GM19463 (cell line): Measurements from ENCODE around the gene SPDYE4.

Experiments
- ATAC-seq: cut with Tn5 transposase; IDR thresholded peaks from one replicate; pipeline ENCODE4 v1.9.1; 2021; ENCODE audit warnings: mild to moderate bottlenecking, moderate library complexity; ENCODE audit not compliant: unreplicated experiment

SPDYE4 gene

DNA sequence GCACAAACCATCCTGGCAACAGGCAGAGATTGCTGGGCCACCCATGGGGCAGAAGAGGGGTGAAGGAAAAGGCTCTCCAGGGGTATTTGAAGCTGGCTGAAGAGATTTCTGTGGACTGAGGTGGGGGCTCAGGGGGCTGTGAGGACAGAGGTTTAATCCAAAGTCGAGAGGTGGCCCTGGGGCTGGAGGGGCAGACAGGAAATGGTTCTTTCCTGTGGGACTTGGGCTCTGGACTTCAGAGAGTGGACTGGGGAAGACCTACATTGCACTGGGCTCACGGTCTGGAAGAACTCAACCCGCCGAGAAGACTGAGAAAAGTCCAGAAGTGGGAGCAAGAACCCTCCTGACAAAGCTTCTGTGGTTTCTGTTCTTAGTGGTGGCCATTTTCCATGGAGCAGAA lies 16.6 kb downstream of the SPDYE4 start:
- no peak for ATAC-seq

DNA sequence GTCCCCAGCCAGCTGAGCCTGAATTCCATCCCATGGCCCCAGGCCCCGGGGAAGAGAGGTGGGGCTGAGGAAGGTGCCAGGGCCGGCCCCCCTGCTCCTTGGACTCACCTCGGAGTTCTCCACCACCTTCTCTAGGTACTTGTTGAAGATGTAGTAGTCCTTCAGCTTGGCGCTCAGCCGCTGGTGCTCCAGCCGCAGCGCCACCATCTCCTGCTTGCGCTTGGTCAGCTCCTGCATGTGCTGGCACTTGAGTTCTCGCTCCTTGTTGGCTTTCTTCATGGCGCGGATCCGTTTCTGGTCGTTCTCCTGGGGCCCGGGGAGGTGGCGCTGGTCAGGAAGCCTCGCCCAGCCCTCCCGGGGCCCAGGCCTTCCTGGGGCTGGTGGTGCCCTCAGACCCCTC lies 17.0 kb downstream of the SPDYE4 start:
- no peak for ATAC-seq

DNA sequence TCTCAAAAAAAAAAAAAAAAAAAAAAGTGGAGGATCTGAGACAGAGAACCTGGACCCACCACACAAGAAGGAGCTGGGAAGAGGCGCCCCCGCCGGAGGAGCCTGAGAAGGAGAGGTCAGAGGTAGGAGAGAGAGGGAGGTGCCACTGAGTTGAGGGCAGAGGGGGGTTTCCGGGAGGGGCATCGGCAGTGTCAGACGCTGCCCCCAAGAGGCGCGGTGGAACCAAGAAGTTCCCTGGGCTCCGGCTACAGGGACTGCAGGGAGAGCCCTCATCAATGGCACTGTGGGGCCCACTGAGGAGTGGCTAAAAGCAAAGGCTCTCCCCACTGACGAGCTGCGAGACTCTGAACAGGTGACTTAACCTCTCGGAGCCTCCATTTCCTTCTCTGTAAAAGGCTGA lies 17.9 kb downstream of the SPDYE4 start:
- ATAC-seq: no peak

DNA sequence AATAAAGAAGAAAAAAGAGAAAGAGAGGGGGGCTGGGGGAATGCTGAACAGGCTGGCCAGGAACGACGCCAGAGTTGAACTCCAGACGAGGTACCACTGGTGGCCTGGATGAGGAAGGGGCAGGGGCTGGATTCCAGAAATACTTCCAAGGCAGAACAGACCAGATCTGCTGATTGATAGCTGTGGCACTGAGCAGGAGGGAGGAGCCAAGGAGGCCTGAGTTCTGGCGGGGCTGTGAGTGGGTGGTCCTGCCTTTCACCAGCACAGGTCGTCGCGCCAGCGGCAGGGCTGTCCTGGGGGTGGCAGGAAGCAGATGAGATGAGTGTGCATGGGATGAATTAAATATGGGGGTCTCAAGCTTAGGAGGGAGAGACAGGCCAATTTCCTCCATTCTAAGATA lies 19.2 kb downstream of the SPDYE4 start:
- ATAC-seq: no peak

DNA sequence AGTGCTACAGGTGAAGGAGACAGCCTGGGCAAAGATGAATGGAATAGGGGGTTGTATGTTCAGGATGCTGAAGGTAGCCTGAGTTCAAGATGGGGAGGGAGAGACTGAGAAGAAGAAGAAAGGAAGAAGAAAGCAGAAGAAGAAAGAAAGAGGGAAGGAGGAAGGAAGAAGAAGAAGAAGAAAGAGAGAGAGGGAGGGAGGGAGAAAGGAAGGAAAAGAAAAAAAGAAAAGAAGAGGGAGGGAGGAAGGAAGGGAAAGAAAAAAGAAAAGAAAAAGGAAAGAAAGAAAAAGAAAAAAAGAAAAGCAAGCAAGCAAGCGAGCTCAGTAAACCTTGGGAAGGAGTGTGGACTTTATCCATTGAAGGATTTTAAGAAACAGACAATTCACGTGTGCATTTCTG lies 21.6 kb downstream of the SPDYE4 start:
- ATAC-seq: no peak

DNA sequence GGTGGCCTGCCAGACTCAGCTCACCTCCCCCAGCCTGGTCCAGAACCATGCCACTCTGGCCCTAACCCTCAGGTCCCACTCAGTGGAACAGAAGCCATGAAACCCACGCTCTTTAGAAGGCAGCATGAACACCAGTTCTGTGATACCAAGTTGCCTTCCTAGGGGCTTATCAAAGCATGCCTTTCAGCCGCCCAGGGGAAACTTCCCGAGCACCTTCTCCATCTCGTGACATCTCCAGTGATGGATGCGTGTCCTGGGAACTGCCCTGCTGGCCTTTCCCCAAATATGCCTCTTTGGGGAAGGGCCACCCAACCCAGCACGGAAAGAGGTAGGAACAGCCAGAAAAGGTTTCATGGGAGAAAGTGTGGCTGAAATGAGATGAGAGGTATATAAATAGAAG lies 22.0 kb downstream of the SPDYE4 start:
- ATAC-seq: no peak

DNA sequence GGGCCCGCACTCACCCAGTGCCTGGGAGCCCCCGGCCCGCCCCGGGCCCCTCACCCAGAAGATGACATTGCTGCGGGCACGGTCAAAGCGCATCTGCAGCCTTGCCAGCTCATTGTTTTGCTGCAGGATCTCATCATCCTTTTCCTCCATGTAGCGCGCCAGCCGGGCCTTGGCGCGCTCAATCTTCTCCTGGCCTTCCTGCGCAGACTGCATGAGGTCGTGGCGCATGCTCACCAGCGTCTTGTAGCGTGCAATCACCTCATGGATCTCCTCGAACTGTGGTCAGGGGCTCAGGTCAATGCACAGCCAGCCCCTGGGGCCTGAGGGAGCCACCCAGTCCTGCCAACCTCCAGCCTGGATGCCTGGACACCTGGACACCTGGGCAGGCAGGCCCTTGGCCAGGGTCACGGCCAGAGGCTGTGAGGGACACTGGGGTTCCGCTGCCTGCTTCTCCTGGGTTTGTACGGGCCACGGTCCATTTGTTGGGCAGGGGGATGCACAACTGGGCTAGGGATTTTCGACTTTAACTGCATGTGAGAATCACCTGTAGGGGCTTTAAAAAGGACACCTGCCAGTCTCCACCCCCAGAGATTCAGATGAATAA lies 22.9 kb downstream of the SPDYE4 start:
- ATAC-seq: no peak

DNA sequence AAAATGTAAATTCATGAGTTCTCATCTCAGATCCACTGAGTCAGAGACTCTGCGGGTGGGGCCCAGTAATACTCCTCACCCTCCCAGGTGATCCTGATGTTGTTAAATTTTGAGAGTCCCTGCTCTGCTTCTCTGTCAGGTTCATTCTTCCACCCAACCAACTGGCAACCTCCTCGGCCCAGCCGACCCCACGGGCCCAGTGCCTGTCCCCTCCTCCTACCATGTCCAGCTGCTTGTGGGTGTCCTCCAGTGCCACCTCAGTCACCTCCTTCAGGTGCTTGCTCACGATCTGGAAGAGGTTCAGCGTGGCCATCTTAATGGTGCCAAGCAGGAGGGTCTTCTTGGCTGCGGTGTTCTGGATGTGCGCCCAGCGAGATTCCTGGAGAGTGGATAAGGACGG lies 23.5 kb downstream of the SPDYE4 start:
- no peak for ATAC-seq

DNA sequence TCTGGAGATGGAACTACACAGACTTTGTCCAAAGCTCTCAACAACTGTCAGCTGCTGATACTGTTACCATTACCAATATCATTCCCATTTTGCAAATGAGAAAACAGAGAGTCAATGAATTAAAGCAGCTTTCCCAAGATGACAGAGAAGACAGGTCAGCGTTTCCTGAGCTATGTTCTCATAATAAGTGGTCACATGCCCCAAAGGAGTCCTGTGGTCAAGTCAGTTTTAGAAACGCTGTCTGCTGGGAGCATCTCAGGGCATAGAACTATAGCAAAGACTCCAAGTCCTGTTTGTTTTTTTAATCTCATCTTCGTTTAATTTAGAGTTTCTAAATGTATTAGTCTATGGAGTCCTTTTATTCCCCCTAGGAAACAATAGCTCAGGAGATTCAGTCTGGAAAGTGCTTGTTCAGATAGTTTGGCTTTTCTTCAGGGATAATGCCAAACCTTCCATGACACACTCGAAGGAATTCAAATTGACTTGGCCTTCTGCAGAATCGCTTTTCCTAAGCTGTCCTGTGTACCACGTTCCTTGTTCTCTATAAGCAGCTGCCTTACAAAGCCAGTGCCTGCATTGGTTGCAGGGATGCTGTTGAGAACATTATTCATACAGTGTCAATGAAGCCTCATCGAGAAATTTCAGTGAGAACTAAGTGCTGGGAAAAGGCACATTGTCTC lies 25.8 kb downstream of the SPDYE4 start:
- ATAC-seq: no peak

DNA sequence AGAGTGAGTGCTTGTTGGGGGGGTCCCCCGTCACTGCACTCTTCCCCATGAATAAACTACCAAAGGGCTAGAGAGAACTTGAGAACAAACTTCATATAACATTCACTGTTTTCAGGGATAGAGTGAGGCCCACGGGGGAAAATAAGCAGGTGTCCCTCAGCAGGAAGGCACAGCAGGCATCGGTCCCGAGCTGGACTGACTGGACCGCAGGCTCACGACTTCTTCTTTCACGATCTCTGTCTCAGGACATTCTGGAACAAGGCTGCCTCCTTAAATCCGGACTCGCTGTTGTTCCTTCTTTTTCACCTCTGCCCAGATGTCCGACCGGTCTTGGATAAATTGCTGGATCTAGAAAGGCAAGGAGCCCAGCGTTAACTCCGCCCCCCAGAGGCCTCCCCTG lies 28.5 kb downstream of the SPDYE4 start:
- ATAC-seq: no peak

DNA sequence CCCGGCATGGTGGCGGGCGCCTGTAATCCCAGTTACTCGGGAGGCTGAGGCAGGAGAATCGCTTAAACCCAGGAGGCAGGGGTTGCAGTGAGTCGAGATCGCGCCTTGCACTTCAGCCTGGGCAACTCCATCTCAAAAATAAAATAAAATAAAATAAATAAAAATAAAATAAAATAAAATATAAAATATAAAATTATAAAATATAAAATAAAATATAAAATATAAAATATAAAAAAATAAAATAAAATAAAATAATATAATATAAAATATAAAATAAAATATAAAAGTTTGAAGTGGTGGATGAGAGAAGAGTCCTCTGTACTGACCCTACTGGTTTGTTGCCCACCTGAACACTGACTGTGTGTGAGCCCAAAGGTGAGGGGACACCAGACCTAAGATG lies 28.9 kb downstream of the SPDYE4 start:
- no peak for ATAC-seq

DNA sequence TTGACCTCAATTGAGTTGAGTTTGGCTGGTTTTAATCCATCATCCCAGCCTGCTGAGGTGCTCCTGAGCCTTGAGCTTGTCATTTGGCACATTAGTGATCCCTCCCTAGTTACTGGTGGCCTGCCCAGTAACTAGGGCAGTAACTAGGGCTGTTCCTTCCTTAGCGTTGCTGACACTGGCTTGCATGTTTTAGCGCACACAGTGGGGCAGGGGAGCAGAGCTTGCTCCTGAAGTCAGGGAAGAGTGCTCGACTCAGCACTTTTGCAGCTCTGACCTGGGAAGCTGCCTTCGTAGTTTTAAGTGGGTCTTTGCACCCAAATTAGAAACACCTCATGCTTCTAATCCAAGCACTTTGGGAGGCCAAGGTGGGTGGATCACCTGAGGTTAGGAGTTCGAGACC lies 29.4 kb downstream of the SPDYE4 start:
- ATAC-seq: no peak

DNA sequence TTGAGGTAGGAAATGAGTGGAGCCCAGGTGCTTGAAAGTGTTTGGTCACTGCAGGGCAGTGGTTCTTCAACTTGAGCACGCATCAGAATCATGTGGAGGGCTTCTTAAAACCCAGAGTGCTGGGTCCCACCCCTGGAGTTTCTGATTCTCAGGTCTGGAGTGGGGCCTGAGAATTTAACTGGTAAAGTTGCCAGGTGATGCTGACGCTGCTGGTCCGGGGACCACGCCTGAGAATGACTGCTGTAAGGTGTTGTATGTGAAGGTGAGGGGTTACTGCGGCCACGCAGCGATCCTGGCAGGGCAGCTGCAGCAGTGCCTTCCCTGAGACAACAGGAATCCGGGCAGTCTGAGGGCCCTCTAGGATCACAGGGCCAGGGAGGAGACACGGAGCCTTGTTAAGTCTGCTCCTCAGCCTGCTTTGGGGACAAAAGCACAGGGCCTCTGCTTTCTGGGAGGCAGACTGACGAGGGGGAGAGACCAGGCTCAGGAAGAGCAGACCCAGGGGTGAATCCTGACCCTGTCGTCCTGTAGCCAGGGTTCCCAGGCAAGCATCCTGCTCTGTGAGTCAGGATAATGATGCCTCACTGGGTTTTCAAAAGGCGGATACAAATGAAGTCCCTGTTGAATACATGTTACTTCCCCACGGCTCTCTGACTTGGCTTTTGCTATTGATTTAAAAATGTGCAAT lies 30.0 kb downstream of the SPDYE4 start:
- no peak for ATAC-seq

DNA sequence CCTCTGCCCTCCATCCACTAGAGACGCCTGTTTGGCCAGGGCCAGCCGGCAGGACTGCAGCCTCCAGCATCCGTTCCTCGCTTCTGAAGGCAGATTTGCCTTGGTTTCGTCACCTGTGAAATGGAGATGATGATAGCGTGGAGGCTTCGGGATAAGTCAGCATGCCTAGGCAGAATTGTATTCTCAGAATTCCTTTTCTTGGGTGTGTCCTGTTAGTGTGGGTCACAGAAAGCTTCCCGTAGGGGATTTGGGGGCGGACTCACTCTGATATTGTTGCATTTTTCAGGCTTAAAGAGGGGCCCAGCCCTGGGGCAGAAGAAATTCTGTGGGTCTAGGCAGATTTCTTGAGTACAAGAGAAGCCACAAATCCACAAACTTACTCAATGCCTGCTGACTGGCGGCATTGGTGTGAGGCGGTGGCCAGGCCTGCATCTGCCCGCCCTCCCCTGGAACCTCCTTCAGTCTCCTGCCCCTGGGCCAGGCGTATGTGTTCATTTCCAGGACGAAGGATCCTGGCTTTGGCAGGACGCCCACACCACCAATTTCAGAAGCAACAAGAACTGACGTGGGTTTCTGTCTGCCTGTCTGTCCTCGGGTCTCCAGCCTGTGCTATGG lies 31.3 kb downstream of the SPDYE4 start:
- ATAC-seq: no peak

DNA sequence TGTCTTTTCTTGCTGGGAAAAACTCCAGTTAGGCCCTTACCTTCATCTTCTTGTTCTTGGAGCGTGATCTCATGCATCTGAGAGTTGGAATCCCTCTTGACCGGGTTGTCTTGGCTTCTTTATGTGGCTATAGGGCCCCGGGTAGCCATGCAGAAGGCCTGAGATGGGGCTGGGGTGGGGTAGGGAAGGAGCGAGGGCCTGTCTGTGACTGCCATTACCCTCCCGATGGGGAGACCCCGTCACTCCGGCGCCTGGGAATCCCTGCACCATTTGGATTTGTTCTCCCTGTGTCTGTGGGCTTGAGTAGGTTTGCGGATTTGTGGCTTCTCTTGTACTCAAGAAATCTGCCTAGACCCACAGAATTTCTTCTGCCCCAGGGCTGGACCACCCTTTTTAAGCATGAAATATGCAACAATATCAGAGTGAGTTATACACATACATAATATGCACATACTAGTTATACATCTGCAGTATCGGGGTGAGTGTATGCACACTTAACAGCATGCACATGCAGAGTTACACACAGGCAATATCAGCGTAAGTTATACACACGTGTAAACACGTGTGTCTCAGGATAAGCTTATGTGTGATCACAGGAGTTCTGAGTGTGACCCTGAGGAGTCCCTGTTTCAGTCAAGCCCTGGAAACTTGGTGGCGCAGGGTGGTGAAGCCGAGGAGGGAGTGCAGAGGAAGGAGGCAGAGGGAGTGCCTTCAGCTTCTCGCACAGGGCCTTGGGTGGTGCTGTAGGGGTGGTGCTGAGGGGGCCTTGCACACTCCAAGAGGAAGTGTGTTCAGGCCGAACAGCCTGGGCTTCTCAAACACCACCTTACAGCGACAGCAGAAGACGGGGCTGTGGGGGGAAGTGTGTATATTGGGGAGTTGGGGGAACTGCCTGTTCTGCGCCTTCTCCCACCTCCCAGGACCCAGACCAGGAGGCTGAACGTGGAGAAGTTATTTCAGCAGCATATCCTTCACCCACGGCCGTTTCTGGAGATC lies 32.2 kb downstream of the SPDYE4 start:
- ATAC-seq: no peak

DNA sequence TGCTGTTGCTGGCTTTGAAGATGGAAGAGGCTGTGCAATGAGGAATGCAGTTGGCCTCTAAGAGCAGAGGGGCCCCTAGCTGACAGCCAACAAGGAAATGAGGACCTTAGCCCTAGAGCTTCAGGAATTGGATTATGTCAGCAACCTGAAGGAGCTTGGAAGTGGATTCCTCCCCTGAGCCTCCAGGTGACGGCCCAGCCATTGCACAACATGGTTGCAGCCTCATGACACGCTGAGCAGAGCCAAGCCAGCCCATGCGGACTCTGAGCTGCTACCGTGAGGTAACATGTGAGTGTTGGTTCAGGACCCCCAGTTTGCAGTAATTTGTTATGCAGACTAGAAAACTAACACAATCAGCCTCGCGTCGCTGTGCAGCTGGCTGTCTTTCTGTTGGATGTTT lies 33.9 kb downstream of the SPDYE4 start:
- no peak for ATAC-seq

DNA sequence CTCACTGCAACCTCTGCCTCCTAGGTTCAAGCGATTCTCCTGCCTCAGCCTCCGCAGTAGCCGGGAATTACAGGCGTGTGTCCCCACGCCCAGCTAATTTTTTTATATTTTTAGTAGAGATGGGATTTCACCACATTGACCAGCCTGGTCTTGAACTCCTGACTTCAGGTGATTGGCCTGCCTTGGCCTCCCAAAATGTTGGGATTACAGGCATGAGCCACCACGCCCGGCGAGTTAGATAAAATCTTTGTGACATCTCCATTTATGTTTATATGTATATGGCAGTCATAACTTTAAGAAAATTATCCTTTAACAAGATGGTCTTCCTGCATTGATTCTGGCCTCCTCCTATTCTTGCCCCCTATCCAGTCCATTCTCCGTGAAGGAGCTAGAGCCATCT lies 37.8 kb downstream of the SPDYE4 start:
- ATAC-seq: no peak

DNA sequence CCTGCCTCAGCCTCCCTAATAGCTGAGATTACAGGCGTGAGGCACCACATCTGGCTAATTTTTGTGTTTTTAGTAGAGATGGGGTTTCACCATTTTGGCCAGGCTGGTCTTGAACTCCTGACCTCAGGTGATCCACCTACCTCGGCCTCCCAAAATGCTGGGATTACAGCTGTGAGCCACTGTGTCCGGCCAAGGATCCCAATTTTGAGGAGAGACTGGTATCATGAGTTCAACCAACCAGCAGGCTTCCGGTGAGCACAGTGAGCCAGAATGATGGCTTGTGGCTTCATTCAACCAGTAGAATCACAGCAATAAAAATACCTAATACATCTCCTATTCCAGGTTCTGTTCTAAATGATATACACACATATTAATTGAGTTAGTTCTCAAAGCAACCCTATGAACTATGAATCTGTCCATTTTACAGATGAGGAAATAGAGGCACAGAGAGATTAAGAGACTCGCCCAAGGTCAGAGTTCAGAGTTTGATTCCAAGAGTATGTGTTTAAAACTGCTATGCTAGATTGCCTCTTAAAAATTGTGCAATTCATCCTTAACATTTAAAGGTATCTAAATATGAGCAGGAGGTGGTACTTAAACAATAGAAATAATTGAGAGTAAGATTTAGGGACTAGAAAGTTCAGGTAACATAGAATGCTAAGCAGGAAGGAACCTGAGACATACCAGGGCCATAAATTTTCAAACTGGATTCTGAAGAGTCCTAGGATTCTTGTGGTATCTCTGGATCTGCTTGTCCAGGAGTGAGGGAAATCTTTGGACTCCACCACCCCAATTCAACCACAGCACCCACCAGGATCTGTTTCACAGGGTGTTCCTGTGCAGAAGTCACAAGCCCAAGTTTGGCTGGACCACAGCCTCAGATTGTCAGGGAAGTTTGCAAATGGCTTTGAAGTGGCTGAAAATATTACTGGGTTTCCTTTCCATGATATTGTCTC lies 38.8 kb downstream of the SPDYE4 start:
- ATAC-seq: no peak

DNA sequence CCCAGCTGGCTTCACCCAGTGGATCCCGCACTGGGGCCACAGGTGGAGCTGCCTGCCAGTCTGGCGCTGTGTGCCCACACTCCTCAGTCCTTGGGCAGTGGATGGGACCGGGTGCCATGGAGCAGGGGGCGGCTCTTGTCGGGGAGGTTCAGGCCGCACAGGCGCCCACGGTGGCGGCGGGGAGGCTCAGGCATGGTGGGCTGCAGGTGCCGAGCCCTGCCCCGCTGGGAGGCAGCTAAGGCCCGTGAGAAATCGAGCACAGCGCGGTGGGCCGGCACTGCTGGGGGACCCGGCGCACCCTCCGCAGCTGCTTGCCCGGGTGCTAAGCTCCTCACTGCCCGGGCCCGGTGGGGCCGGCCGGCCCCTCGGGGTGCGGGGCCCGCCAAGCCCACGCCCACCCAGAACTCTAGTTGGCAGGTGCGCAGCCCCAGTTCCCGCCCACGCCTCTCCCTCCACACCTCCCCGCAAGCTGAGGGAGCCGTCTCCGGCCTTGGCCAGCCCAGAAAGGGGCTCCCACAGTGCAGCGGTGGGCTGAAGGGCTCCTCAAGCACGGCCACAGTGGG lies 40.3 kb downstream of the SPDYE4 start:
- no peak for ATAC-seq
